HepG2 (cell line): Measurements from ENCODE around the gene PLD3. TPM values are rescaled to one million over a fixed set of nuclear protein-coding genes. Genes with fewer than 3 reads are reported as not detected.

ENCODE experiments used
- ATAC-seq: fragments of 200-7000 bp; cut with Tn5 transposase; 3 replicates; pipeline ENCODE4 v1.9.1; 2020; ENCODE audit warnings: mild to moderate bottlenecking, moderate library complexity
- BruUV-seq: library from RNA; stranded (reverse); fragments of 400-500 nt; replicated peaks from 2 replicates; lab custom pipeline; 2021; lab: Mats Ljungman, UMichigan
- CTCF ChIA-PET: fragments of 300-600 bp; formaldehyde crosslinking; extraction: SDS; loops from one replicate; lab custom pipeline; 2021; ENCODE audit warnings: low total read pairs, inconsistent platforms, low intra/inter-chr PET ratio; lab: Yijun Ruan, JAX
- POLR2A ChIA-PET: fragments of 350-600 bp; sonication (Branson Sonifier 250); formaldehyde crosslinking; loops from one replicate; lab custom pipeline; 2020; ENCODE audit warnings: antibody characterized with exemption, inconsistent platforms; lab: Yijun Ruan, JAX
- DNase-seq: peaks from one replicate; pipeline ENCODE4 v3.0.0-alpha.2; 2015; ENCODE audit warnings: low spot score
- FAIRE-seq: peaks from 3 replicates; lab custom pipeline; 2011; peaks lifted over from hg19 to GRCh38; lab: Jason Lieb, UNC
- H2AFZ ChIP-seq: one replicate; pipeline ENCODE4 v1.6.1; 2011; ENCODE audit warnings: low read length, inconsistent platforms
- H3K27ac ChIP-seq: fragments of 300-600 bp; 3 replicates; pipeline ENCODE4 v1.8.0; 2011; ENCODE audit warnings: mixed run types, mild to moderate bottlenecking, mixed read lengths, low read length, inconsistent platforms; ENCODE audit not compliant: insufficient read depth; ENCODE audit errors: extremely low read length
- H3K27me3 ChIP-seq, 2 experiments: fragments of 200-600 bp in 1 of 2; 2 replicates in 1 of 2; 3 replicates in 1 of 2; pipeline versions ENCODE4 v1.6.0 to v1.8.0; 2011; ENCODE audit warnings: low read length in 2 of 2, mild to moderate bottlenecking in 2 of 2, moderate library complexity in 2 of 2, inconsistent platforms in 1 of 2; ENCODE audit not compliant: insufficient read depth in 2 of 2, control insufficient read depth in 1 of 2
- H3K36me3 ChIP-seq, 2 experiments: fragments of 200-600 bp in 1 of 2; replicated peaks in 1 of 2; 2 replicates in 1 of 2; 3 replicates in 1 of 2; pipeline versions ENCODE4 v1.5.1 to v1.8.0; 2011; ENCODE audit warnings: low read length in 2 of 2, inconsistent platforms in 1 of 2; ENCODE audit not compliant: insufficient read depth in 2 of 2, control insufficient read depth in 1 of 2
- H3K4me1 ChIP-seq: 2 replicates; pipeline ENCODE4 v1.5.1; 2012; ENCODE audit warnings: low read length, inconsistent platforms; ENCODE audit not compliant: insufficient read depth
- H3K4me2 ChIP-seq: 2 replicates; pipeline ENCODE4 v1.6.0; 2011; ENCODE audit warnings: low read depth, low read length, inconsistent platforms
- H3K4me3 ChIP-seq, 3 experiments: fragments of 200-600 bp in 1 of 3; sonication (generic), shearing (Covaris generic) in 1 of 3; replicated peaks in 1 of 3; 2 replicates each; pipeline ENCODE4 v1.5.1; 2011 to 2016; ENCODE audit warnings: low read length in 3 of 3, inconsistent platforms in 2 of 3, low read depth in 2 of 3, mild to moderate bottlenecking in 2 of 3, control low read depth in 1 of 3, mixed read lengths in 1 of 3; ENCODE audit not compliant: insufficient read depth in 1 of 3
- H3K79me2 ChIP-seq: one replicate; pipeline ENCODE4 v1.6.1; 2011; ENCODE audit warnings: low read length, inconsistent platforms; ENCODE audit not compliant: insufficient read depth
- H3K9ac ChIP-seq: 2 replicates; pipeline ENCODE4 v1.6.0; 2011; ENCODE audit warnings: mild to moderate bottlenecking, low read depth, low read length, inconsistent platforms; ENCODE audit not compliant: insufficient read depth
- H3K9me3 ChIP-seq: 2 replicates; pipeline ENCODE4 v1.5.1; 2012; ENCODE audit warnings: mild to moderate bottlenecking, low read length
- H4K20me1 ChIP-seq: 2 replicates; pipeline ENCODE4 v1.6.0; 2011; ENCODE audit warnings: inconsistent platforms, mild to moderate bottlenecking, low read length, moderate library complexity; ENCODE audit not compliant: insufficient read depth
- AKAP8 ChIP-seq: sonication (generic); formaldehyde crosslinking; IDR thresholded peaks from 2 replicates; pipeline ENCODE4 v1.5.1; 2020; ENCODE audit warnings: mild to moderate bottlenecking, missing genetic modification reagents
- FOXJ3 ChIP-seq: sonication (generic); formaldehyde crosslinking; IDR thresholded peaks from 2 replicates; pipeline ENCODE4 v1.4.0; 2020; ENCODE audit warnings: missing genetic modification reagents, mild to moderate bottlenecking, borderline replicate concordance
- JARID2 ChIP-seq: sonication (generic); formaldehyde crosslinking; IDR thresholded peaks from 2 replicates; pipeline ENCODE4 v1.8.1; 2023; ENCODE audit warnings: missing genetic modification reagents, inconsistent platforms; ENCODE audit not compliant: insufficient replicate concordance
- JUNB ChIP-seq: sonication (generic); formaldehyde crosslinking; IDR thresholded peaks from 2 replicates; pipeline ENCODE4 v1.8.0; 2022; ENCODE audit warnings: missing genetic modification reagents, mild to moderate bottlenecking, borderline replicate concordance
- MBD4 ChIP-seq: IDR thresholded peaks from 2 replicates; pipeline ENCODE4 v1.6.1; 2012; ENCODE audit warnings: low read length, inconsistent platforms, borderline replicate concordance
- MYC ChIP-seq: sonication (generic); formaldehyde crosslinking; IDR thresholded peaks from 2 replicates; pipeline ENCODE4 v1.9.0; 2021; ENCODE audit warnings: missing genetic modification reagents, borderline replicate concordance
- RNF2 ChIP-seq: fragments of 450-650 bp; conservative IDR thresholded peaks from 2 replicates; pipeline ENCODE4 v1.6.1; 2016; ENCODE audit warnings: low read depth
- SMAD1 ChIP-seq: sonication (generic); formaldehyde crosslinking; IDR thresholded peaks from 2 replicates; pipeline ENCODE4 v1.4.0; 2020; ENCODE audit warnings: missing genetic modification reagents, low read depth, mild to moderate bottlenecking, borderline replicate concordance
- STAG1 ChIP-seq: sonication (generic); formaldehyde crosslinking; IDR thresholded peaks from 2 replicates; pipeline ENCODE4 v1.4.0; 2020; ENCODE audit warnings: missing genetic modification reagents
- ZFP36 ChIP-seq: fragments of 150-350 bp; IDR thresholded peaks from 2 replicates; pipeline ENCODE4 v1.6.1; 2018; ENCODE audit warnings: borderline replicate concordance, low read length, low read depth; ENCODE audit not compliant: partially characterized antibody
- ZFP37 ChIP-seq: sonication (generic); formaldehyde crosslinking; IDR thresholded peaks from 2 replicates; pipeline ENCODE4 v1.4.0; 2020; ENCODE audit warnings: missing genetic modification reagents, borderline replicate concordance
- ZSCAN21 ChIP-seq: sonication (generic); formaldehyde crosslinking; IDR thresholded peaks from 2 replicates; pipeline ENCODE4 v1.8.0; 2022; ENCODE audit warnings: mild to moderate bottlenecking, missing genetic modification reagents, moderate library complexity, borderline replicate concordance
- WGBS: methylation state at CpG from one replicate; pipeline ENCODE4 v1.1.6; 2017; ENCODE audit warnings: low lambda C conversion rate; 5-methylcytosine and 5-hydroxymethylcytosine counted together
- in situ Hi-C: cut with HindIII; loops from 2 replicates; pipeline ENCODE4 v1.10.0; 2017; ENCODE audit warnings: low pct_unique_long_range_greater_than_20kb; ENCODE audit not compliant: extremely low pct_ligation_motif_present
- intact Hi-C: fragments of 100-400 bp; cut with micrococcal nuclease; formaldehyde crosslinking; loops from one replicate; pipeline ENCODE4 v1.10.0; 2022; ENCODE audit not compliant: unreplicated experiment
- polyA plus RNA-seq, 8 experiments: library from polyadenylated mRNA; depleted of rRNA in 3 of 8; stranded (reverse) in 7 of 8; unstranded in 1 of 8; fragments of >200 nt; fragmentation: Illumina TruSeq in 4 of 8; extraction: Trizol in 4 of 8; gene quantifications; 2 replicates each; pipeline versions ENCODE4 v1.2.1 to v1.2.3, GENCODE V29; 2011 to 2016; ENCODE audit warnings: low read depth in 4 of 8, missing spikeins in 1 of 8, mixed read lengths in 1 of 8; ENCODE audit not compliant: insufficient read depth in 1 of 8
- total RNA-seq, 5 experiments: library from RNA; depleted of rRNA; stranded (reverse); fragments of >200 nt; fragmentation: Illumina TruSeq; extraction: Trizol; gene quantifications; 2 replicates each; pipeline ENCODE4 v1.2.3, GENCODE V29; 2016; ENCODE audit warnings: low read depth in 1 of 5
- TF ChIP-seq, protein P1 (sequence below): sonication (generic); formaldehyde crosslinking; IDR thresholded peaks from 2 replicates; pipeline ENCODE4 v1.9.0; 2022; ENCODE audit warnings: missing genetic modification reagents, mild to moderate bottlenecking, borderline replicate concordance
- TF ChIP-seq, protein P2 (sequence below): sonication (generic); formaldehyde crosslinking; IDR thresholded peaks from 2 replicates; pipeline ENCODE4; 2020; ENCODE audit warnings: missing genetic modification reagents, mild to moderate bottlenecking, borderline replicate concordance
- TF ChIP-seq, protein P3 (sequence below): sonication (generic); formaldehyde crosslinking; IDR thresholded peaks from 2 replicates; pipeline ENCODE4 v1.4.0; 2020; ENCODE audit warnings: mild to moderate bottlenecking, missing genetic modification reagents

The PLD3 gene
- total and polyA plus RNA-seq, 2 of the 13 experiments (the other 11 are each of a cell fraction or from before 2014, with no cell fraction given), result 45.7 to 164 TPM

DNA sequence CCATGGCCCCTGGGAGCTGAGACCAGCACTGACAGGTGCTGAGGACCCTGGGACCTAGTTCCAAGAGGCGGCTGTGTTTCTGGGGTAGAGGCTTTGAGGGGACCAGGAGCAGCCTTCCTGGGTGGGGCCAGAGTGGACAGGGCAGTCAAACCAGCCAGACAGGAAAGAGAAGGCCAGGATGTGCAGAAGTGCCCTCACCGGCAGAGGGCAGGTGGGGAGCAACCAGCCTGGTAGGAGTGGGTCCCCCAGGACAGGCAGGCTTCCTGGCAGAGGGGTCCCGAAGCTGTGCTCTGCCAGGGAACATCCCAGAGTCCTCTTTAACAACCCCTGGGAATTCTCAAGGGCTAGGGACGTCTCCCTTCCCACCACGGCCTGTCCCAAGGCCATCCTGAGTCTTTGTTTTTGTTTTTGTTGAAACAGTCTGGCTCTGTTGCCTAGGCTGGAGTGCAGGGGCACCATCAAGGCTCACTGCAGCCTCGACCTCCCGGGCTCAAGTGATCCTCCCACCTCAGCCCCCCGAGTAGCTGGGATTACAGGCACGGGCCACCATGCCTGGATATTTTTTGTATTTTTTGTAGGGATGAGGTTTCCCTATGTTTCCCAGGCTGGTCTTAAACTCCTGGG is 44.5 kb downstream of the PLD3 start:
- H3K79me2 ChIP-seq, result no peaks in the 10 kb centered on the region
- H3K4me3 ChIP-seq, result no peak overlapping the region
- 2% methylated on average over 5 of the region's 9 CpGs for WGBS
- H2AFZ ChIP-seq, result no peak overlapping the region
- DNase-seq (peak; percentile 31), ATAC-seq (peak; percentile 86), FAIRE-seq (no peak)
- H3K4me1 ChIP-seq, result no peaks in the 10 kb centered on the region
- no peaks in the 10 kb centered on the region for H3K9me3 ChIP-seq
- H3K9ac ChIP-seq, result no peak overlapping the region
- ChIA-PET CTCF (no interaction called here), POLR2A (no interaction called here)
- intact Hi-C loops, result loop anchor here (5.0 kb wide), 1 partner anchor 86 kb away; no protein-coding TSS in a partner anchor
- no peaks in the 10 kb centered on the region for H3K36me3 ChIP-seq
- peaks cover 10 to 35% of the 10 kb centered on the region in 2 experiments; a peak in 4 of 5 replicates for H3K27me3 ChIP-seq
- in situ Hi-C loops, result no loop called here
- peak overlapping the region; percentile 29; the same call in 1 of the 2 replicates for H3K4me2 ChIP-seq
- no peaks in the 10 kb centered on the region for H4K20me1 ChIP-seq
- no peak overlapping the region for H3K27ac ChIP-seq
- BruUV-seq, result no TSS peak
- TF ChIP-seq, protein P1, sequence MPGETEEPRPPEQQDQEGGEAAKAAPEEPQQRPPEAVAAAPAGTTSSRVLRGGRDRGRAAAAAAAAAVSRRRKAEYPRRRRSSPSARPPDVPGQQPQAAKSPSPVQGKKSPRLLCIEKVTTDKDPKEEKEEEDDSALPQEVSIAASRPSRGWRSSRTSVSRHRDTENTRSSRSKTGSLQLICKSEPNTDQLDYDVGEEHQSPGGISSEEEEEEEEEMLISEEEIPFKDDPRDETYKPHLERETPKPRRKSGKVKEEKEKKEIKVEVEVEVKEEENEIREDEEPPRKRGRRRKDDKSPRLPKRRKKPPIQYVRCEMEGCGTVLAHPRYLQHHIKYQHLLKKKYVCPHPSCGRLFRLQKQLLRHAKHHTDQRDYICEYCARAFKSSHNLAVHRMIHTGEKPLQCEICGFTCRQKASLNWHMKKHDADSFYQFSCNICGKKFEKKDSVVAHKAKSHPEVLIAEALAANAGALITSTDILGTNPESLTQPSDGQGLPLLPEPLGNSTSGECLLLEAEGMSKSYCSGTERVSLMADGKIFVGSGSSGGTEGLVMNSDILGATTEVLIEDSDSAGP (CRISPR knock-in tag), result 0 out of 2 replicates have a peak, but pooled peaks have one; percentile 46
- TF ChIP-seq AKAP8 (CRISPR knock-in tag) (no peak), STAG1 (peak; percentile 69), JARID2 (CRISPR knock-in tag) (no peak), SMAD1 (CRISPR knock-in tag) (no peak), MYC (CRISPR knock-in tag) (no peak), RNF2 (no peak), ZSCAN21 (CRISPR knock-in tag) (no peak), ZFP36 (no peak), MBD4 (no peak), JUNB (CRISPR knock-in tag) (no peak), ZFP37 (no peak), FOXJ3 (CRISPR knock-in tag) (no peak)
- TF ChIP-seq, protein P2, sequence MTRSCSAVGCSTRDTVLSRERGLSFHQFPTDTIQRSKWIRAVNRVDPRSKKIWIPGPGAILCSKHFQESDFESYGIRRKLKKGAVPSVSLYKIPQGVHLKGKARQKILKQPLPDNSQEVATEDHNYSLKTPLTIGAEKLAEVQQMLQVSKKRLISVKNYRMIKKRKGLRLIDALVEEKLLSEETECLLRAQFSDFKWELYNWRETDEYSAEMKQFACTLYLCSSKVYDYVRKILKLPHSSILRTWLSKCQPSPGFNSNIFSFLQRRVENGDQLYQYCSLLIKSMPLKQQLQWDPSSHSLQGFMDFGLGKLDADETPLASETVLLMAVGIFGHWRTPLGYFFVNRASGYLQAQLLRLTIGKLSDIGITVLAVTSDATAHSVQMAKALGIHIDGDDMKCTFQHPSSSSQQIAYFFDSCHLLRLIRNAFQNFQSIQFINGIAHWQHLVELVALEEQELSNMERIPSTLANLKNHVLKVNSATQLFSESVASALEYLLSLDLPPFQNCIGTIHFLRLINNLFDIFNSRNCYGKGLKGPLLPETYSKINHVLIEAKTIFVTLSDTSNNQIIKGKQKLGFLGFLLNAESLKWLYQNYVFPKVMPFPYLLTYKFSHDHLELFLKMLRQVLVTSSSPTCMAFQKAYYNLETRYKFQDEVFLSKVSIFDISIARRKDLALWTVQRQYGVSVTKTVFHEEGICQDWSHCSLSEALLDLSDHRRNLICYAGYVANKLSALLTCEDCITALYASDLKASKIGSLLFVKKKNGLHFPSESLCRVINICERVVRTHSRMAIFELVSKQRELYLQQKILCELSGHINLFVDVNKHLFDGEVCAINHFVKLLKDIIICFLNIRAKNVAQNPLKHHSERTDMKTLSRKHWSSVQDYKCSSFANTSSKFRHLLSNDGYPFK (CRISPR knock-in tag), result no peak
- TF ChIP-seq, protein P3, sequence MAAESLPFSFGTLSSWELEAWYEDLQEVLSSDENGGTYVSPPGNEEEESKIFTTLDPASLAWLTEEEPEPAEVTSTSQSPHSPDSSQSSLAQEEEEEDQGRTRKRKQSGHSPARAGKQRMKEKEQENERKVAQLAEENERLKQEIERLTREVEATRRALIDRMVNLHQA (CRISPR knock-in tag), result no peak
